Smooth muscle cell (in vitro differentiated cells): ENCODE data around the gene AK9. TPM values are rescaled to one million over a fixed set of nuclear protein-coding genes. Genes with fewer than 3 reads are reported as not detected.

Experiments used
- DNase-seq: peaks from one replicate; lab custom pipeline; 2025; ENCODE audit not compliant: unreplicated experiment; lab: John Stamatoyannopoulos, UW
- H2AFZ ChIP-seq: fragments of 200-600 bp; sonication (generic); 2 replicates; pipeline ENCODE4 v1.6.0; 2016; ENCODE audit warnings: antibody characterized with exemption, low read depth, mild to moderate bottlenecking
- H3F3A ChIP-seq: fragments of 200-600 bp; sonication (generic); 2 replicates; pipeline ENCODE4 v1.6.0; 2017; ENCODE audit warnings: antibody characterized with exemption, low read depth
- H3K27ac ChIP-seq: fragments of 200-600 bp; sonication (generic); 2 replicates; pipeline ENCODE4 v1.5.1; 2016; ENCODE audit warnings: low read depth, mild to moderate bottlenecking
- H3K27me3 ChIP-seq: fragments of 200-600 bp; sonication (generic); 2 replicates; pipeline ENCODE4 v1.6.1; 2016; ENCODE audit warnings: low read depth, mild to moderate bottlenecking
- H3K36me3 ChIP-seq: fragments of 200-600 bp; sonication (generic); 2 replicates; pipeline ENCODE4 v1.5.1; 2016; ENCODE audit warnings: low read depth
- H3K4me1 ChIP-seq: fragments of 200-600 bp; sonication (generic); 2 replicates; pipeline ENCODE4 v1.5.1; 2016; ENCODE audit warnings: low read depth
- H3K4me2 ChIP-seq: fragments of 200-600 bp; sonication (generic); 2 replicates; pipeline ENCODE4 v1.6.0; 2016; ENCODE audit warnings: mild to moderate bottlenecking
- H3K4me3 ChIP-seq: fragments of 200-600 bp; sonication (generic); 2 replicates; pipeline ENCODE4 v1.5.1; 2016; ENCODE audit warnings: mild to moderate bottlenecking
- H3K79me2 ChIP-seq: fragments of 200-600 bp; sonication (generic); 2 replicates; pipeline ENCODE4 v1.6.0; 2016; ENCODE audit warnings: low read depth, mild to moderate bottlenecking
- H3K9ac ChIP-seq: fragments of 200-600 bp; sonication (generic); 2 replicates; pipeline ENCODE4 v1.6.0; 2016; ENCODE audit warnings: low read depth
- H3K9me3 ChIP-seq: fragments of 200-600 bp; sonication (generic); replicated peaks from 2 replicates; pipeline ENCODE4 v1.5.1; 2016; ENCODE audit warnings: low read depth
- H4K20me1 ChIP-seq: fragments of 200-600 bp; sonication (generic); 2 replicates; pipeline ENCODE4 v1.6.0; 2016; ENCODE audit warnings: low read depth
- CTCF ChIP-seq: fragments of 200-600 bp; sonication (generic); IDR thresholded peaks from 2 replicates; pipeline ENCODE4 v1.5.1; 2017; ENCODE audit warnings: borderline replicate concordance, mild to moderate bottlenecking, antibody characterized with exemption; ENCODE audit not compliant: insufficient read depth, poor library complexity, severe bottlenecking
- WGBS: methylation state at CpG from one replicate; pipeline ENCODE4 v1.1.7; 2016; ENCODE audit warnings: low lambda C conversion rate; 5-methylcytosine and 5-hydroxymethylcytosine counted together
- polyA plus RNA-seq: library from polyadenylated mRNA; unstranded; fragments of >200 nt; fragmentation: Nextera tagmentation; extraction: Ambion mirVana; gene quantifications from 2 replicates; pipeline ENCODE4 v1.2.1, GENCODE V29; 2016
- total RNA-seq: library from RNA; depleted of rRNA; stranded (reverse); fragments of >200 nt; gene quantifications from 2 replicates; pipeline ENCODE4 v1.2.3, GENCODE V29; 2014

Gene AK9
- total and polyA plus RNA-seq, 2 experiments from 2014 or later = 1.9 to 7.2 TPM

GRCh38 chr6:109454496-109455436 lies 236.2 kb downstream of the AK9 start:
- peaks cover 5% of the 10 kb centered on the region for H3F3A ChIP-seq
- H3K9ac ChIP-seq = no peak overlapping the region
- no peaks in the 10 kb centered on the region for H4K20me1 ChIP-seq
- H2AFZ ChIP-seq = peak overlapping the region; percentile 90
- WGBS = 9% methylated on average over 35 of the region's 48 CpGs
- no peaks in the 10 kb centered on the region for H3K79me2 ChIP-seq
- H3K27ac ChIP-seq = no peak overlapping the region
- H3K27me3 ChIP-seq = no peaks in the 10 kb centered on the region
- H3K4me2 ChIP-seq = peak overlapping the region; percentile 86
- no peaks in the 10 kb centered on the region for H3K36me3 ChIP-seq
- no peak for TF ChIP-seq CTCF
- no peaks in the 10 kb centered on the region for H3K9me3 ChIP-seq
- peak overlapping the region; percentile 75 for H3K4me3 ChIP-seq
- H3K4me1 ChIP-seq = peaks cover 9% of the 10 kb centered on the region
- DNase-seq = no peak

GRCh38 chr6:109453594-109454495 lies 237.2 kb downstream of the AK9 start:
- no peaks in the 10 kb centered on the region for H3K79me2 ChIP-seq
- H3K27ac ChIP-seq = no peak overlapping the region
- H3K9me3 ChIP-seq = no peaks in the 10 kb centered on the region
- no peak for DNase-seq
- peaks cover 5% of the 10 kb centered on the region for H3F3A ChIP-seq
- H3K4me3 ChIP-seq = peak overlapping the region; percentile 75
- 96% methylated on average over 27 of the region's 27 CpGs for WGBS
- H3K4me2 ChIP-seq = peak overlapping the region; percentile 86
- H3K9ac ChIP-seq = no peak overlapping the region
- no peaks in the 10 kb centered on the region for H4K20me1 ChIP-seq
- H3K27me3 ChIP-seq = no peaks in the 10 kb centered on the region
- TF ChIP-seq CTCF = no peak
- H3K4me1 ChIP-seq = peaks cover 7% of the 10 kb centered on the region
- no peaks in the 10 kb centered on the region for H3K36me3 ChIP-seq
- no peak overlapping the region for H2AFZ ChIP-seq

GRCh38 chr6:109453156-109453555 lies 237.8 kb downstream of the AK9 start:
- no peak for DNase-seq
- Histone ChIP-seq H3K27me3 (no peaks in the 10 kb centered on the region), H4K20me1 (no peaks in the 10 kb centered on the region), H3K4me2 (no peak overlapping the region), H3K4me3 (no peak overlapping the region), H3K9ac (no peak overlapping the region), H2AFZ (no peak overlapping the region), H3K27ac (no peak overlapping the region), H3F3A (no peaks in the 10 kb centered on the region), H3K4me1 (peaks cover 7% of the 10 kb centered on the region), H3K79me2 (no peaks in the 10 kb centered on the region), H3K9me3 (no peaks in the 10 kb centered on the region), H3K36me3 (no peaks in the 10 kb centered on the region)
- TF ChIP-seq CTCF = no peak
- WGBS = 92% methylated on average over 2 of the region's 2 CpGs
